HepG2 (cell line): ENCODE measurements around the gene CNTD1. TPM values are rescaled to one million over a fixed set of nuclear protein-coding genes. Genes with fewer than 3 reads are reported as not detected.
A peak's percentile ranks its signal among the peaks of the same experiment; 100 is the strongest.

Source experiments
- ARHGAP35 ChIP-seq: sonication (generic); formaldehyde crosslinking; IDR thresholded peaks from 2 replicates; pipeline ENCODE4 v1.9.0; 2022; ENCODE audit warnings: mild to moderate bottlenecking, inconsistent platforms, moderate library complexity, missing genetic modification reagents, borderline replicate concordance
- CHD2 ChIP-seq: IDR thresholded peaks from 2 replicates; pipeline ENCODE4 v1.6.1; 2011; ENCODE audit warnings: low read depth, low read length, improper control_type of control experiment
- EEA1 ChIP-seq: sonication (generic); formaldehyde crosslinking; IDR thresholded peaks from 2 replicates; pipeline ENCODE4 v1.5.1; 2020; ENCODE audit warnings: mild to moderate bottlenecking, missing genetic modification reagents, borderline replicate concordance
- ETV5 ChIP-seq: IDR thresholded peaks from 2 replicates; pipeline ENCODE4 v1.6.1; 2018; ENCODE audit warnings: missing biosample characterization, missing genetic modification reagents, inconsistent platforms, borderline replicate concordance
- KAT7 ChIP-seq: IDR thresholded peaks from 2 replicates; pipeline ENCODE4 v1.6.1; 2018; ENCODE audit warnings: borderline replicate concordance, missing compliant biosample characterization
- KDM1A ChIP-seq: IDR thresholded peaks from 2 replicates; pipeline ENCODE4 v1.6.1; 2016; ENCODE audit warnings: missing compliant biosample characterization
- POLR2G ChIP-seq: fragments of 200-400 bp; formaldehyde crosslinking; IDR thresholded peaks from 2 replicates; pipeline ENCODE4 v1.6.1; 2018; ENCODE audit warnings: mild to moderate bottlenecking, low read depth, low read length, moderate library complexity
- YY1 ChIP-seq: IDR thresholded peaks from 2 replicates; pipeline ENCODE4 v1.6.1; 2011; ENCODE audit warnings: low read length, low read depth, moderate library complexity, mild to moderate bottlenecking; ENCODE audit not compliant: insufficient read depth, insufficient replicate concordance
- ZFP36L2 ChIP-seq: sonication (generic); formaldehyde crosslinking; IDR thresholded peaks from 2 replicates; pipeline ENCODE4 v1.4.0; 2020; ENCODE audit warnings: missing genetic modification reagents
- ZNF3 ChIP-seq: IDR thresholded peaks from 2 replicates; pipeline ENCODE4 v1.7.0; 2017; ENCODE audit warnings: inconsistent platforms
- ZNF432 ChIP-seq: sonication (generic); formaldehyde crosslinking; IDR thresholded peaks from 2 replicates; pipeline ENCODE4 v1.5.0; 2020; ENCODE audit warnings: missing genetic modification reagents, mild to moderate bottlenecking, borderline replicate concordance
- ZNF841 ChIP-seq: sonication (generic); formaldehyde crosslinking; IDR thresholded peaks from 2 replicates; pipeline ENCODE4 v1.8.1; 2023; ENCODE audit warnings: missing genetic modification reagents, borderline replicate concordance
- ZZZ3 ChIP-seq: sonication (generic); formaldehyde crosslinking; IDR thresholded peaks from 2 replicates; pipeline ENCODE4 v1.4.0; 2020; ENCODE audit warnings: missing genetic modification reagents, mild to moderate bottlenecking, borderline replicate concordance
- polyA plus RNA-seq, 8 experiments: library from polyadenylated mRNA; depleted of rRNA in 3 of 8; stranded (reverse) in 7 of 8; unstranded in 1 of 8; fragments of >200 nt; fragmentation: Illumina TruSeq in 4 of 8; extraction: Trizol in 4 of 8; gene quantifications; 2 replicates each; pipeline versions ENCODE4 v1.2.1 to v1.2.3, GENCODE V29; 2011 to 2016; ENCODE audit warnings: low read depth in 4 of 8, missing spikeins in 1 of 8, mixed read lengths in 1 of 8; ENCODE audit not compliant: insufficient read depth in 1 of 8
- total RNA-seq, 5 experiments: library from RNA; depleted of rRNA; stranded (reverse); fragments of >200 nt; fragmentation: Illumina TruSeq; extraction: Trizol; gene quantifications; 2 replicates each; pipeline ENCODE4 v1.2.3, GENCODE V29; 2016; ENCODE audit warnings: low read depth in 1 of 5
- TF ChIP-seq, protein P1 (sequence below): IDR thresholded peaks from 2 replicates; pipeline ENCODE4 v1.6.1; 2016
- TF ChIP-seq, protein P2 (sequence below): sonication (generic); formaldehyde crosslinking; IDR thresholded peaks from 2 replicates; pipeline ENCODE4 v1.5.0; 2020; ENCODE audit warnings: mild to moderate bottlenecking, missing genetic modification reagents, borderline replicate concordance
- TF ChIP-seq, protein P3 (sequence below): sonication (generic); formaldehyde crosslinking; IDR thresholded peaks from 2 replicates; pipeline ENCODE4 v1.5.0; 2020; ENCODE audit warnings: missing genetic modification reagents
- TF ChIP-seq, protein P4 (sequence below): sonication (generic); formaldehyde crosslinking; IDR thresholded peaks from 2 replicates; pipeline ENCODE4 v1.4.0; 2020; ENCODE audit warnings: missing genetic modification reagents
- TF ChIP-seq, protein P5 (sequence below): sonication (generic); formaldehyde crosslinking; IDR thresholded peaks from 2 replicates; pipeline ENCODE4 v1.5.1; 2020; ENCODE audit warnings: missing genetic modification reagents, mild to moderate bottlenecking, borderline replicate concordance

The CNTD1 gene
- total and polyA plus RNA-seq, 2 of the 13 experiments (the other 11 are each of a cell fraction or from before 2014, with no cell fraction given) = 0.11 to 0.15 TPM

DNA sequence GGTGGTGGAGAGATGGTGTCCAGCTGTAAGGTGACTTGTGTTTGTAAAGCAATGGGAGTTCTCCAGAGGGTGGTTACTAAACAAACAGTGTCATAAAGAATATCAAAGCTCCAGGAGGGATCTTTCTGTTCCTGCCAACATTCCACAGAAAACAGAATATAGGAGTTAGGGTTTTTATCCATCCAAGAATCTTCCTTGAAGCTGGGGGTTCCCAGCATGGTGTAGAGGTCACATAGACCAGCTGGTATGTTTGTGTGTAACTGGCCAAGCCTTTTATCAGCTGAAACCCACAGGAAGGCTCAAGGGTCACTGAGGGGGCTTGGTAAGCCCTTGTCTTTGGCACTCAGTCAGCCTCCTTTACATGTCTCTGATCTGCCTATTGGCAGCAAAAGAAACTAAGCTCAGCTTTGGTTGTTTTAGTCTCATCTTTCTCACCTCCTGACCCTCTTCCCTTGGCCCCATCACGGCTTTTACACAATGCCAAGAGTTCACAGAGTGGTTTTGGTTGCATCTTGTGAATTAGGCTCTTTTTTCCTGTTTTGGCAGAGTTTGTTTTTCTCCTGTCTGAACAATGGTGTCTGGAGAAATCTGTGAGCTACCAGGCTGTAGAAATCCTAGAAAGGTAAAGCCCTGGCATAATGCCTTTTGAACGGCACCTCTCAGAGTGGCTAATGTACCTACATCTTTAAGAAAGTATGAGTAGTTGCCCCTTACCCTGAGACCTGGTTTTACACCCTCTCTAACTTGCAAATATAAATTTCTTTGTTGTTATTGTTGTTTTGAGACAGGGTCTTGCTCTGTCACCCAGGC is 4.6 kb downstream of the CNTD1 start (continued):
- TF ChIP-seq, protein P1, sequence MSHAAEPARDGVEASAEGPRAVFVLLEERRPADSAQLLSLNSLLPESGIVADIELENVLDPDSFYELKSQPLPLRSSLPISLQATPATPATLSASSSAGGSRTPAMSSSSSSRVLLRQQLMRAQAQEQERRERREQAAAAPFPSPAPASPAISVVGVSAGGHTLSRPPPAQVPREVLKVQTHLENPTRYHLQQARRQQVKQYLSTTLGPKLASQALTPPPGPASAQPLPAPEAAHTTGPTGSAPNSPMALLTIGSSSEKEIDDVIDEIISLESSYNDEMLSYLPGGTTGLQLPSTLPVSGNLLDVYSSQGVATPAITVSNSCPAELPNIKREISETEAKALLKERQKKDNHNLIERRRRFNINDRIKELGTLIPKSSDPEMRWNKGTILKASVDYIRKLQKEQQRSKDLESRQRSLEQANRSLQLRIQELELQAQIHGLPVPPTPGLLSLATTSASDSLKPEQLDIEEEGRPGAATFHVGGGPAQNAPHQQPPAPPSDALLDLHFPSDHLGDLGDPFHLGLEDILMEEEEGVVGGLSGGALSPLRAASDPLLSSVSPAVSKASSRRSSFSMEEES = no peak
- no peak for TF ChIP-seq ZNF432 (CRISPR knock-in tag)
- no peak for TF ChIP-seq KAT7 (CRISPR knock-in tag)
- TF ChIP-seq, protein P2, sequence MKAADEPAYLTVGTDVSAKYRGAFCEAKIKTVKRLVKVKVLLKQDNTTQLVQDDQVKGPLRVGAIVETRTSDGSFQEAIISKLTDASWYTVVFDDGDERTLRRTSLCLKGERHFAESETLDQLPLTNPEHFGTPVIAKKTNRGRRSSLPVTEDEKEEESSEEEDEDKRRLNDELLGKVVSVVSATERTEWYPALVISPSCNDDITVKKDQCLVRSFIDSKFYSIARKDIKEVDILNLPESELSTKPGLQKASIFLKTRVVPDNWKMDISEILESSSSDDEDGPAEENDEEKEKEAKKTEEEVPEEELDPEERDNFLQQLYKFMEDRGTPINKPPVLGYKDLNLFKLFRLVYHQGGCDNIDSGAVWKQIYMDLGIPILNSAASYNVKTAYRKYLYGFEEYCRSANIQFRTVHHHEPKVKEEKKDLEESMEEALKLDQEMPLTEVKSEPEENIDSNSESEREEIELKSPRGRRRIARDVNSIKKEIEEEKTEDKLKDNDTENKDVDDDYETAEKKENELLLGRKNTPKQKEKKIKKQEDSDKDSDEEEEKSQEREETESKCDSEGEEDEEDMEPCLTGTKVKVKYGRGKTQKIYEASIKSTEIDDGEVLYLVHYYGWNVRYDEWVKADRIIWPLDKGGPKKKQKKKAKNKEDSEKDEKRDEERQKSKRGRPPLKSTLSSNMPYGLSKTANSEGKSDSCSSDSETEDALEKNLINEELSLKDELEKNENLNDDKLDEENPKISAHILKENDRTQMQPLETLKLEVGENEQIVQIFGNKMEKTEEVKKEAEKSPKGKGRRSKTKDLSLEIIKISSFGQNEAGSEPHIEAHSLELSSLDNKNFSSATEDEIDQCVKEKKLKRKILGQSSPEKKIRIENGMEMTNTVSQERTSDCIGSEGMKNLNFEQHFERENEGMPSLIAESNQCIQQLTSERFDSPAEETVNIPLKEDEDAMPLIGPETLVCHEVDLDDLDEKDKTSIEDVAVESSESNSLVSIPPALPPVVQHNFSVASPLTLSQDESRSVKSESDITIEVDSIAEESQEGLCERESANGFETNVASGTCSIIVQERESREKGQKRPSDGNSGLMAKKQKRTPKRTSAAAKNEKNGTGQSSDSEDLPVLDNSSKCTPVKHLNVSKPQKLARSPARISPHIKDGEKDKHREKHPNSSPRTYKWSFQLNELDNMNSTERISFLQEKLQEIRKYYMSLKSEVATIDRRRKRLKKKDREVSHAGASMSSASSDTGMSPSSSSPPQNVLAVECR (CRISPR knock-in tag) = no peak; the same call in 1 of the 2 replicates
- TF ChIP-seq ZNF841 (CRISPR knock-in tag) = no peak
- TF ChIP-seq, protein P3, sequence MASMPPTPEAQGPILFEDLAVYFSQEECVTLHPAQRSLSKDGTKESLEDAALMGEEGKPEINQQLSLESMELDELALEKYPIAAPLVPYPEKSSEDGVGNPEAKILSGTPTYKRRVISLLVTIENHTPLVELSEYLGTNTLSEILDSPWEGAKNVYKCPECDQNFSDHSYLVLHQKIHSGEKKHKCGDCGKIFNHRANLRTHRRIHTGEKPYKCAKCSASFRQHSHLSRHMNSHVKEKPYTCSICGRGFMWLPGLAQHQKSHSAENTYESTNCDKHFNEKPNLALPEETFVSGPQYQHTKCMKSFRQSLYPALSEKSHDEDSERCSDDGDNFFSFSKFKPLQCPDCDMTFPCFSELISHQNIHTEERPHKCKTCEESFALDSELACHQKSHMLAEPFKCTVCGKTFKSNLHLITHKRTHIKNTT (CRISPR knock-in tag) = no peak
- TF ChIP-seq YY1 = no peak
- TF ChIP-seq CHD2 = no peak
- peak; percentile 45; the same call in 1 of the 2 replicates for TF ChIP-seq ETV5 (CRISPR knock-in tag)
- TF ChIP-seq POLR2G = no peak
- TF ChIP-seq ZFP36L2 (CRISPR knock-in tag) = no peak
- no peak for TF ChIP-seq EEA1 (CRISPR knock-in tag)
- TF ChIP-seq, protein P4, sequence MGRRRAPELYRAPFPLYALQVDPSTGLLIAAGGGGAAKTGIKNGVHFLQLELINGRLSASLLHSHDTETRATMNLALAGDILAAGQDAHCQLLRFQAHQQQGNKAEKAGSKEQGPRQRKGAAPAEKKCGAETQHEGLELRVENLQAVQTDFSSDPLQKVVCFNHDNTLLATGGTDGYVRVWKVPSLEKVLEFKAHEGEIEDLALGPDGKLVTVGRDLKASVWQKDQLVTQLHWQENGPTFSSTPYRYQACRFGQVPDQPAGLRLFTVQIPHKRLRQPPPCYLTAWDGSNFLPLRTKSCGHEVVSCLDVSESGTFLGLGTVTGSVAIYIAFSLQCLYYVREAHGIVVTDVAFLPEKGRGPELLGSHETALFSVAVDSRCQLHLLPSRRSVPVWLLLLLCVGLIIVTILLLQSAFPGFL (CRISPR knock-in tag) = no peak
- TF ChIP-seq ZNF3 = no peak
- no peak for TF ChIP-seq ARHGAP35 (CRISPR knock-in tag)
- TF ChIP-seq ZZZ3 (CRISPR knock-in tag) = no peak
- no peak for TF ChIP-seq KDM1A (CRISPR knock-in tag)
- TF ChIP-seq, protein P5, sequence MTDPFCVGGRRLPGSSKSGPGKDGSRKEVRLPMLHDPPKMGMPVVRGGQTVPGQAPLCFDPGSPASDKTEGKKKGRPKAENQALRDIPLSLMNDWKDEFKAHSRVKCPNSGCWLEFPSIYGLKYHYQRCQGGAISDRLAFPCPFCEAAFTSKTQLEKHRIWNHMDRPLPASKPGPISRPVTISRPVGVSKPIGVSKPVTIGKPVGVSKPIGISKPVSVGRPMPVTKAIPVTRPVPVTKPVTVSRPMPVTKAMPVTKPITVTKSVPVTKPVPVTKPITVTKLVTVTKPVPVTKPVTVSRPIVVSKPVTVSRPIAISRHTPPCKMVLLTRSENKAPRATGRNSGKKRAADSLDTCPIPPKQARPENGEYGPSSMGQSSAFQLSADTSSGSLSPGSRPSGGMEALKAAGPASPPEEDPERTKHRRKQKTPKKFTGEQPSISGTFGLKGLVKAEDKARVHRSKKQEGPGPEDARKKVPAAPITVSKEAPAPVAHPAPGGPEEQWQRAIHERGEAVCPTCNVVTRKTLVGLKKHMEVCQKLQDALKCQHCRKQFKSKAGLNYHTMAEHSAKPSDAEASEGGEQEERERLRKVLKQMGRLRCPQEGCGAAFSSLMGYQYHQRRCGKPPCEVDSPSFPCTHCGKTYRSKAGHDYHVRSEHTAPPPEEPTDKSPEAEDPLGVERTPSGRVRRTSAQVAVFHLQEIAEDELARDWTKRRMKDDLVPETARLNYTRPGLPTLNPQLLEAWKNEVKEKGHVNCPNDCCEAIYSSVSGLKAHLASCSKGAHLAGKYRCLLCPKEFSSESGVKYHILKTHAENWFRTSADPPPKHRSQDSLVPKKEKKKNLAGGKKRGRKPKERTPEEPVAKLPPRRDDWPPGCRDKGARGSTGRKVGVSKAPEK (CRISPR knock-in tag) = no peak
